ENCODE data around the gene NDUFA5. TPM values are rescaled to one million over a fixed set of nuclear protein-coding genes. Genes with fewer than 3 reads are reported as not detected.

Gene NDUFA5
- total RNA-seq, 1 donor from 2014 or later: 85.8 TPM

GRCh38 chr7:123571187-123571586, 13.6 kb upstream of the NDUFA5 start:
- H3K27me3 Mint-ChIP-seq: no peaks in the 10 kb centered on the region
- H3K4me1 Mint-ChIP-seq (ENCODE audit: unreplicated experiment): peaks cover 11% of the 10 kb centered on the region
- no peak overlapping the region for H3K4me3 Mint-ChIP-seq
- H3K27ac Mint-ChIP-seq: no peak overlapping the region
- no peaks in the 10 kb centered on the region for H3K36me3 Mint-ChIP-seq
- TF ChIP-seq, protein P1, sequence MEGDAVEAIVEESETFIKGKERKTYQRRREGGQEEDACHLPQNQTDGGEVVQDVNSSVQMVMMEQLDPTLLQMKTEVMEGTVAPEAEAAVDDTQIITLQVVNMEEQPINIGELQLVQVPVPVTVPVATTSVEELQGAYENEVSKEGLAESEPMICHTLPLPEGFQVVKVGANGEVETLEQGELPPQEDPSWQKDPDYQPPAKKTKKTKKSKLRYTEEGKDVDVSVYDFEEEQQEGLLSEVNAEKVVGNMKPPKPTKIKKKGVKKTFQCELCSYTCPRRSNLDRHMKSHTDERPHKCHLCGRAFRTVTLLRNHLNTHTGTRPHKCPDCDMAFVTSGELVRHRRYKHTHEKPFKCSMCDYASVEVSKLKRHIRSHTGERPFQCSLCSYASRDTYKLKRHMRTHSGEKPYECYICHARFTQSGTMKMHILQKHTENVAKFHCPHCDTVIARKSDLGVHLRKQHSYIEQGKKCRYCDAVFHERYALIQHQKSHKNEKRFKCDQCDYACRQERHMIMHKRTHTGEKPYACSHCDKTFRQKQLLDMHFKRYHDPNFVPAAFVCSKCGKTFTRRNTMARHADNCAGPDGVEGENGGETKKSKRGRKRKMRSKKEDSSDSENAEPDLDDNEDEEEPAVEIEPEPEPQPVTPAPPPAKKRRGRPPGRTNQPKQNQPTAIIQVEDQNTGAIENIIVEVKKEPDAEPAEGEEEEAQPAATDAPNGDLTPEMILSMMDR (conservative IDR thresholded peaks at IDR 0.05): no peak
- no peaks in the 10 kb centered on the region for H3K9me3 Mint-ChIP-seq
- DNase-seq (ENCODE audit: extremely low spot score, unreplicated experiment): no peak

DNA sequence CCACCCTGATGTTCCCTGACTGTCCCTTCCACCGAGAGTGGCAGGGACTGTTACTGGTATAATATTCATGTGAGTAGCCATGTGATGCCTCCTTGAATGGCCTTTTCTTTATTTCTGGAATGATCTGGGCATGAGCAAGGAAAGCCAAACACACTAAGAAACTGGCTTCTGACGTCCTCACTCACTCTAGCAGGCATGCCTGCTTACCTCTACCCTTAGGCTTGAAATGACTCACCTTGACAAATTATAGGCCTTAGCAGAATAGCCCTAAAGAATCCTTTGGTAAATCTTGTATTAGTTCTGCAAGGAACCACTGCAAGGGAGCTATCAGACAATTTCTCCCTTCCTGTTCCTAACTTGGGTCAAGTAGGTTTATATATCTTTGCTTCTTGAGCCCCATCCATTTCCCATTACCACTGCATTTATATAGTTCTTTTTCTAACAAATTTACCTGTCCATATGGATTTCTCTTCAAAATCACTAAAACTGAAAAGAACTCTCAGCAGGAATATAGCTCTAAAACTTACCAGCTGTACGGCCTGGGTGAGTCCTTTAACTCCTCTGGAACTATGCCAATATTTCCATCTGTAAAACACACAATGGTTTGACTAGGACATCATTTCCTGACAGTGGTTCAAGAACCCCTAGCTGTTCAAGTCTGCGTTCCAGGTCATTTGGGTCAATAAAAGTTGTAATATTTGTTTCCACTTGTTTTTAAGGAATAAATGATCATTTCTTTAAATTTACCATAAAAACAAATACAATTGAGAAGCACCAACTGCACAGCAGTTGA, 13.0 kb upstream of the NDUFA5 start:
- DNase-seq (ENCODE audit: extremely low spot score, unreplicated experiment): no peak
- Mint-ChIP-seq H3K9me3 (no peaks in the 10 kb centered on the region), H3K27me3 (no peaks in the 10 kb centered on the region), H3K27ac (no peak overlapping the region), H3K4me3 (no peak overlapping the region), H3K4me1 (ENCODE audit: unreplicated experiment) (peaks cover 11% of the 10 kb centered on the region), H3K36me3 (no peaks in the 10 kb centered on the region)
- TF ChIP-seq, protein P1 (conservative IDR thresholded peaks at IDR 0.05): no peak

DNA sequence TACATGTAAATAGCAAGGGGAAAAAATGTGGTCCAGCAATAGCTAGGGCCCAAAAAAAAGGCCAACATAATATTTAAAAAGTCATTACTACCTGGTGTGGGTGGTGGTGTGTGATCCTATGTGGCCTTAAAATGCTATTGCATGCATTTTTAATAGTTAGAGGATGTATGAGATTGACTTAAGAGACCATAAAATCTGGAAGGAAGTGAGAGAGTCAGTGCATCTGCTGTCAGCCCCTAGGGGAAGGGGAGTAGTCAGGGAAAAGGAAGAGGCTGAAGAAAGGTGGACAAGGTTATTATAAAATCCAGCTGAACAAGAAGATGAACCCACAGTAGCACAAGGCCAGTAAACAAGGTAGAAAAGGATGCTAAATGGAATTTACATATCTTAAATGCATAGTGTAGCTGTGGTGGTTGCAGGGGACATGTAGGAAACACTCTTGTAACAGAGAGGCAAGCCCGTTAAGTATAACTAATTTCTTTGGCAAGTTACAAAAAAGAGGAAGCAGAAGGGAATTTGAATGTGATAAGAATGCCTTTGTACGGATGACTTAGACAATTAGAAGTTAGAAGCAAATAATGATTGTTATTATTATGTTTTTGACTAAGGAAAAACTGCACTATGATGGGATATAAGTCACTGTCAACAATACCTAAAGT, 11.9 kb upstream of the NDUFA5 start:
- no peaks in the 10 kb centered on the region for H3K9me3 Mint-ChIP-seq
- no peak for DNase-seq (ENCODE audit: extremely low spot score, unreplicated experiment)
- TF ChIP-seq, protein P1 (conservative IDR thresholded peaks at IDR 0.05): no peak
- no peaks in the 10 kb centered on the region for H3K36me3 Mint-ChIP-seq
- no peak overlapping the region for H3K4me3 Mint-ChIP-seq
- peaks cover 11% of the 10 kb centered on the region for H3K4me1 Mint-ChIP-seq (ENCODE audit: unreplicated experiment)
- H3K27ac Mint-ChIP-seq: no peak overlapping the region
- no peaks in the 10 kb centered on the region for H3K27me3 Mint-ChIP-seq

GRCh38 chr7:123562121-123562520, 4.5 kb upstream of the NDUFA5 start:
- H3K27me3 Mint-ChIP-seq: no peaks in the 10 kb centered on the region
- no peaks in the 10 kb centered on the region for H3K36me3 Mint-ChIP-seq
- no peak overlapping the region for H3K27ac Mint-ChIP-seq
- no peak overlapping the region for H3K4me3 Mint-ChIP-seq
- DNase-seq (ENCODE audit: extremely low spot score, unreplicated experiment): no peak
- H3K4me1 Mint-ChIP-seq (ENCODE audit: unreplicated experiment): peaks cover 3% of the 10 kb centered on the region
- no peaks in the 10 kb centered on the region for H3K9me3 Mint-ChIP-seq
- TF ChIP-seq, protein P1 (conservative IDR thresholded peaks at IDR 0.05): no peak

DNA sequence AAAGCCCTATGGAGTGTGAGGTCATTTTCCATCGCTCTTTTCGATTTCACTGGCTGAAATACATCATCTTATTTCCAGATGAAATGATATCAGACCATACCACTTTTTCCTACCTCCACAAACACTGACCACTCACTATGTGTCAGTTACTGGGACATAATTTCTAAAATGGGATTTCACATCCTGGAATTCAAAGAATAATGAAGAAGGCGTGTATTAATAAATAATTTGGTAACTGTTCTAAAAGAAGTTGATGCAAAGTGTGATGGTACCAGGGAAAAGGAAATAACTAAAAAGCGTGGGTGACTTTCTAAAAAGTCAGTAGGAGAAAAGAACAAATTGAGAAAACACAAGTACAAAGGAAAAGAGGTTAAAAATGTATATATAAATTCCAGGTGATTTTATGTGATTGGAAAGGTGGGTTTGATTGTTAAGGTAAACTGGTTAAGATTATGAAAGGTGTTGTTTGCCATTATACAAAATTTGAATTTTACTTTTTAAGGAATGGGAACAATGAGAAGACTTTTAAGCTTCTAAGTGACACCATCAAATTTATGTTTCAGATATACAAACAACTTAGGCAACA, 764 bp upstream of the NDUFA5 start:
- Mint-ChIP-seq H3K4me3 (no peak overlapping the region), H3K4me1 (ENCODE audit: unreplicated experiment) (peaks cover 3% of the 10 kb centered on the region), H3K27me3 (no peaks in the 10 kb centered on the region), H3K27ac (no peak overlapping the region), H3K36me3 (peaks cover 4% of the 10 kb centered on the region), H3K9me3 (no peaks in the 10 kb centered on the region)
- TF ChIP-seq, protein P1 (conservative IDR thresholded peaks at IDR 0.05): no peak
- DNase-seq (ENCODE audit: extremely low spot score, unreplicated experiment): no peak

All from type B pancreatic cell (in vitro differentiated cells).